ENCODE results near the gene XKR8. TPM values are rescaled to one million over a fixed set of nuclear protein-coding genes. Genes with fewer than 3 reads are reported as not detected.

Gene XKR8
- total RNA-seq, 1 donor from 2014 or later: 13.8 TPM

GRCh38 chr1:27963393-27963792 lies 3.6 kb downstream of the XKR8 start:
- peaks cover 24% of the 10 kb centered on the region for H3K4me1 Mint-ChIP-seq
- no peak for TF ChIP-seq CTCF (IDR thresholded peaks at IDR 0.05; ENCODE audit: unreplicated experiment)
- H3K9me3 Mint-ChIP-seq: no peaks in the 10 kb centered on the region
- H3K4me3 Mint-ChIP-seq: no peak overlapping the region
- peaks cover 15% of the 10 kb centered on the region for H3K36me3 Mint-ChIP-seq
- H3K27me3 Mint-ChIP-seq (ENCODE audit: low read depth): no peaks in the 10 kb centered on the region
- DNase-seq (ENCODE audit: low spot score in 2 of 2, unreplicated experiment in 2 of 2): no peak
- no peak overlapping the region for H3K27ac Mint-ChIP-seq

DNA sequence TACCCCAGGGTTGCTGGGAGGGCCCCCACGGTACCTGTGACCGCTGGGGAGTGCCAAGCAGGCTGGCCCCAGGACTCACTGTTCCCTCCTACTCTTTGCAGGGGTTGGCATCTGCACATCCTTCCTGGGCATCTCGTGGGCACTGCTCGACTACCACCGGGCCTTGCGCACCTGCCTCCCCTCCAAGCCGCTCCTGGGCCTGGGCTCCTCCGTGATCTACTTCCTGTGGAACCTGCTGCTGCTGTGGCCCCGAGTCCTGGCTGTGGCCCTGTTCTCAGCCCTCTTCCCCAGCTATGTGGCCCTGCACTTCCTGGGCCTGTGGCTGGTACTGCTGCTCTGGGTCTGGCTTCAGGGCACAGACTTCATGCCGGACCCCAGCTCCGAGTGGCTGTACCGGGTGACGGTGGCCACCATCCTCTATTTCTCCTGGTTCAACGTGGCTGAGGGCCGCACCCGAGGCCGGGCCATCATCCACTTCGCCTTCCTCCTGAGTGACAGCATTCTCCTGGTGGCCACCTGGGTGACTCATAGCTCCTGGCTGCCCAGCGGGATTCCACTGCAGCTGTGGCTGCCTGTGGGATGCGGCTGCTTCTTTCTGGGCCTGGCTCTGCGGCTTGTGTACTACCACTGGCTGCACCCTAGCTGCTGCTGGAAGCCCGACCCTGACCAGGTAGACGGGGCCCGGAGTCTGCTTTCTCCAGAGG lies 6.8 kb downstream of the XKR8 start:
- peaks cover 17% of the 10 kb centered on the region for H3K36me3 Mint-ChIP-seq

GRCh38 chr1:27967106-27967883 lies 7.5 kb downstream of the XKR8 start:
- no peak overlapping the region for H3K27ac Mint-ChIP-seq

More for the DNA sequence above, 6.8 kb downstream of the XKR8 start:
- H3K27ac Mint-ChIP-seq: no peak overlapping the region
- no peak overlapping the region for H3K4me3 Mint-ChIP-seq
- H3K9me3 Mint-ChIP-seq: no peaks in the 10 kb centered on the region
- H3K27me3 Mint-ChIP-seq (ENCODE audit: low read depth): no peaks in the 10 kb centered on the region
- DNase-seq (ENCODE audit: low spot score in 2 of 2, unreplicated experiment in 2 of 2): no peak
- H3K4me1 Mint-ChIP-seq: peaks cover 4% of the 10 kb centered on the region
- no peak for TF ChIP-seq CTCF (IDR thresholded peaks at IDR 0.05; ENCODE audit: unreplicated experiment)

GRCh38 chr1:27967884-27968466 lies 8.2 kb downstream of the XKR8 start:
- Mint-ChIP-seq H3K36me3 (peaks cover 15% of the 10 kb centered on the region), H3K4me3 (no peak overlapping the region), H3K27ac (no peak overlapping the region), H3K9me3 (no peaks in the 10 kb centered on the region), H3K27me3 (ENCODE audit: low read depth) (no peaks in the 10 kb centered on the region), H3K4me1 (peaks cover 5% of the 10 kb centered on the region)
- TF ChIP-seq CTCF (IDR thresholded peaks at IDR 0.05; ENCODE audit: unreplicated experiment): no peak
- DNase-seq (ENCODE audit: low spot score in 2 of 2, unreplicated experiment in 2 of 2): no peak

More at GRCh38 chr1:27967106-27967883, 7.5 kb downstream of the XKR8 start:
- Mint-ChIP-seq H3K4me3 (no peak overlapping the region), H3K36me3 (peaks cover 17% of the 10 kb centered on the region), H3K4me1 (peaks cover 5% of the 10 kb centered on the region), H3K9me3 (no peaks in the 10 kb centered on the region), H3K27me3 (ENCODE audit: low read depth) (no peaks in the 10 kb centered on the region)
- no peak for TF ChIP-seq CTCF (IDR thresholded peaks at IDR 0.05; ENCODE audit: unreplicated experiment)
- peak in 1 of 2 experiments; percentile 9 for DNase-seq (ENCODE audit: low spot score in 2 of 2, unreplicated experiment in 2 of 2)

DNA sequence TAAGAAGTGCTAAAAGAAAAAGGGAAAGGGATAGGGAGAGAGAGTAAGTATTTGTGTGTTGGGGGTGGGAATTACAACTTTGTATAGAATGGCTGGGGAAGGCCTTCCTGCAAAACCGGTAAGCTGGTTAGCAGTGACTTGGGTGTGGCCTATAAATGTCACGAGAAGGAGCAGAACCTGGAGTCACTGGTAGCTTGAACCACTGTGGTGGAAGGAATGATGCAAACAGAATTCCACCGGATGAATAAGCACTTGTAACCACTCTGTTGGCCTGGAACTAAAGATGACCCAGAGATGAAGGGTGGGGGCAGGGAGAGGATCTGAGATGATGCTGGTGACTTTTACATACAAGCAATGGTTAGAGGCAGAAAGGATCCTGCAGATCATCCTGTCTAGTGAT lies 8.9 kb downstream of the XKR8 start:
- Mint-ChIP-seq H3K27me3 (ENCODE audit: low read depth) (no peaks in the 10 kb centered on the region), H3K36me3 (peaks cover 18% of the 10 kb centered on the region), H3K4me1 (peaks cover 5% of the 10 kb centered on the region), H3K27ac (no peak overlapping the region), H3K9me3 (no peaks in the 10 kb centered on the region), H3K4me3 (no peak overlapping the region)
- DNase-seq (ENCODE audit: low spot score in 2 of 2, unreplicated experiment in 2 of 2): no peak
- TF ChIP-seq CTCF (IDR thresholded peaks at IDR 0.05; ENCODE audit: unreplicated experiment): no peak

All from mesothelial cell of epicardium (in vitro differentiated cells).